Heart left ventricle (tissue), 13 donors: ENCODE results near the gene FTL.

Source experiments
- CTCF ChIP-seq, 12 donors: fragments of 200-600 bp; sonication (generic) in 4 of 12; IDR thresholded peaks; one replicate each; pipeline versions ENCODE4 v1.5.0 to v1.8.0; 2018 to 2022; ENCODE audit warnings: antibody characterized with exemption in 12 of 12, mild to moderate bottlenecking in 5 of 12
- POLR2A ChIP-seq, 2 donors: fragments of 450-650 bp; IDR thresholded peaks; one replicate each; pipeline ENCODE4 v1.6.1; 2017; ENCODE audit warnings: antibody characterized with exemption in 2 of 2, mild to moderate bottlenecking in 2 of 2, moderate library complexity in 2 of 2
- donor health status: ischemic (EF 13 %, LVEDD 7.1; RV severe dilation, severe dysfunction).
- donor health status: DM: no; HTN: yes; CAD: no.
- donor health status: DM: no; HTN: no; CAD: no.
- donor health status: ischemic (EF 25% LVEDD 6.9; RV normal size, moderate dysfunction).
- donor health status: ischemic (EF 25% LVEDD 5.7; RV mildly dilated, moderate dysfunction).
- donor health status: ischemic (EF 35%, LVEDD 5.7; RV mildly dilated, moderate dysfunction).
- donor health status: nonischemic (EF 11% LVEDD 7.7; RV severe dilation, severe dysfunction).
- donor health status: DM: yes; HTN: yes; CAD: no.
- donor health status: PGD.
- donor health status: ischemic (EF 29% LVEDD 5.4; RV normal size, mild dysfunction).
- donor health status: nonischemic (EF 23%, LVEDD 6.1; RV moderate dilation, normal function).

GRCh38 chr19:48994035-48994386, 28.9 kb downstream of the FTL start:
- TF ChIP-seq CTCF (IDR thresholded peaks at IDR 0.05) (no peak), POLR2A (IDR thresholded peaks at IDR 0.05) (no peak)
